GM21619 (cell line): ENCODE measurements around the gene SVIL.
"Not testable (repeated sequence)": the region's sequence is repeated elsewhere in the genome, so short reads cannot be mapped to it uniquely, and the experiment has no call there.

Source experiments
- ATAC-seq: cut with Tn5 transposase; IDR thresholded peaks from one replicate; pipeline ENCODE4 v1.9.1; 2021; ENCODE audit not compliant: unreplicated experiment

SVIL gene

DNA sequence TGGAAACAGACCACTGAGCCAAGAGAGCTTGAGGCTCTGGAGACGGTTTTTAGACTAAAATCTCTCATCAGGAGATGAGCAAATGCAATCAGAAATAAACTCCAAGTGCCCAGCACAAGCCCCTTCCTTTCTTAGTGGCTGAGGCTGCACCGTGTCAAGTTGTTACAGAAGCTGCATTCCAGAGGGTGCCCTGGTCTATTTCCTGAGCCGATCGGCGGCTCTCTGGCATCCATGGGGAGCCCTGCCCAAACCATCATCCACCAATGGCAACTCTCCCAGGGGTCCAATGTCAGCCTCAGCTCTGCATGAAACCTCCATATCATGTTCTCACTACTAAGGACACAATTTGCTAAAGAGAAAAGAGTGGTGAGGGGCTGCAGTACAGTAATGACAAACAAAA lies 89.6 kb downstream of the SVIL start:
- no peak for ATAC-seq

GRCh38 chr10:29543715-29544114 lies 91.1 kb downstream of the SVIL start:
- no peak for ATAC-seq

- ATAC-seq, result no peak
Measured at GRCh38 chr10:29542723-29543122, 92.0 kb downstream of the SVIL start.

DNA sequence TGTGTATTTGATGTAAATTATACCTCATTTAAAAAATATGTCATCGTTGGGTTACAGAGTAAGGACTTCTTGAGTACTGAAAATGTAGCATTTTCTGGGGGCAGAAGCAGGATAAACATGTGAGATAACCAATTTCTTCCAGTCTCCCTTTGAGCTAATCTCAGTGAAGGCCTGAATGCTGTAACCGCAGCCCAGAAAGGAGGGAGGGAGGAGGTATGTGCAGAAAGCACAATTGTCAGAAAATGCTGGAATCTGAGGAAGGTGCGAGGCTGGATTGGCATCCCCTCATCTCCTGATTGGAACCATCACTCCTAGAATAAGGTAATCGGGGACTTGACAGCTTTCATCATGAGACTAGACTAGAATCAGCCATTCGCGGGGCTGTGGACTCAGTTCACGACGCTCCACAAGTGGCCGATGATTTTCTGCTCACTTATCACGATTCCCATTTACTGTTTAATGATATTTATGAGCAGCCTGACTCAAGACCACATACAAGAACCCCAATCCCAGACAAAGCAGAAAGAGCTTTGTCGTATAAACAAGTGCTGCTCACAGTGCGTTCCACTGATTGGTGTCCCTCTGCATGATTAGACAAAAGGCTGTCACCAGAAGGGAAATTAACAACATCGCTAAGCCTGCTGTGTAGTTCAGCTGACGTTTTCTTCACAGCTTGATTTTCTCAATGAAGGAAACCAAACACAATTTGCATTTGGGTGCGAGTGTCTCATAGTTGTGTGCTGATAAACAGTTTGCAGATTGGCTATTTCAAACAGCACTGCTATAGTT lies 93.2 kb downstream of the SVIL start:
- ATAC-seq, result no peak

- no peak for ATAC-seq
Measured at GRCh38 chr10:29540016-29540415, 94.8 kb downstream of the SVIL start.

DNA sequence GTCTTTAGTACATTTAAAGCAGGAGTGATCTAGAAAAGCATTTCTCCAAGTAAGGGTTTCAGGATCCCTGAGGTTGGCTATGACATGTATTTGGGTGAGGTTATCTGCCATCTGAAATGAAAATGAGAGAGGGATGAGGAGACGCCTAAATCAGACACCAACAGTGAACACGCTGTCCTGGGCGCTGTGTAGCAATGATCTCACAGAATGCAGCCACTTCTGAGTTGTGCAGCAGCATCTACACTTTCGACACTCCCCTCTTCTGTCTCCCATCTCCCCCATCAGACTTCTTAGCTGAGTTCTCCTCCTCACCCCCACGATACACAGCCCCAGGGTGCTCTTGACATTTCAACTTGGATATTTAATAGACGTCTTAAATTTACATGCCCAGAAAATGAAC lies 95.4 kb downstream of the SVIL start:
- ATAC-seq, result no peak

GRCh38 chr10:29537799-29538198 lies 97.0 kb downstream of the SVIL start:
- ATAC-seq, result no peak

- not testable (repeated sequence) for ATAC-seq
Measured at GRCh38 chr10:29536691-29537090, 98.1 kb downstream of the SVIL start.

DNA sequence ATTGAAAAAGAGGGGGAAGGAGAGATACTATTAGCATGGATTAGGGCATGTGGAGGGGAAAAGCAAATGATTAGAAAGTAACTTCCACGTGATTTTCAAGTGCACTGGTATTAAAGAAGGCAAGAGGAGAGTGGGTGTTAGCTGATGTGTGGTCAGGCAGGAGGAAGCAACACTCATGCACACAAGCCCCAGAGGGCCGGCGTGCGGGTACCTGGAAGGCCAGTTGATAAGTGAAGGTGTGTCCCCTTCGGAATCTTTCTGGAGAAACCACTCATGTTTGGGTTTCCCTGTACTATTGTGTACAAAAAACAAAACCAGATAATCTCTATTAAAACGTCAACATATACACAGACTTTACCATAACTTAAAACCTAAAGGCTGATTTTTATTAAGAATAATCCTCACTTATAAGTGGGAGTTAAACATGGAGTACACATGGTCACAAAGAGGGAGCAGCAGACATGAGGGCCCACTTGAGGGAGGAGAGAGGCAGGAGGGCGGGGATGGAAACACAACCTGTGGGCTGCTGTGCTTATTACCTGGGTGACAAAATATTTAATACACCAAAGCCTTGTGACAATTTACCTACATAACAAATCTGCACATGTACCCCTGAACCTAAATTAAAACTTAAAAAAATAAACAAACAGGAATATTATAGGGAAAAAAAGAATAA lies 98.9 kb downstream of the SVIL start:
- no peak for ATAC-seq

- ATAC-seq, result no peak
Measured at GRCh38 chr10:29535012-29535777, 99.6 kb downstream of the SVIL start.

GRCh38 chr10:29534590-29534989 lies 100.2 kb downstream of the SVIL start:
- no peak for ATAC-seq

- no peak for ATAC-seq
Measured at GRCh38 chr10:29533696-29534285, 101.0 kb downstream of the SVIL start.

- ATAC-seq, result no peak
Measured at GRCh38 chr10:29533046-29533445, 101.7 kb downstream of the SVIL start.

DNA sequence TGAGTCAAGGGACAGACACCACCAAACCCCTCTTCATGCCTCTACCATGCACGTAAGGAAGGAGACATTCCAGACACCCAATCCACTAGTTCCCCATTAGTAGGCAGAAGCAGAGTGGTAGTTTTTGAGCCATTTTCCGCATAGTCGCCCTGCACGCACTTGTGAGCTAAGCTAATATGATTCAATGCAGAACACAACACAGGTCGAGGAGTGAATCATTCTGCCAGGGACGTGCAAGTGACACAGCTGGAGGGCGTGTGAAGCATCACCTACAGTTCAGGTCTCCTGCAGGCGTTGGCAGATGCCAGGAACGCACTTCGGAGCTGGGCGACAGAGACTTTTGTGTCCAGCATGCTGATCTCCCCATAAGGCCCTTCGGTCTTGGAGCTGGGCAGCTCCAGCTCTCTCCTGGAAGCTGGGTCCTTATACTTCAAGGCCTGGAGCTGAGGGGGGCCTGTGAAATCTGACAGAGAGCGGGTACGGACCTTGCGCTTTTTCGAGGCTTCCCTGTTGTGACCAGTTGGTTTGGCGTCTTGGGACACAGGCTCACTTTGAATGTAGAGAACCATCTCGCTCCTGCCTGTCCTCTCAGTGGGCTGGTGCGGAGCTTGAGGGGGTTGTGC lies 102.4 kb downstream of the SVIL start:
- ATAC-seq, result no peak

DNA sequence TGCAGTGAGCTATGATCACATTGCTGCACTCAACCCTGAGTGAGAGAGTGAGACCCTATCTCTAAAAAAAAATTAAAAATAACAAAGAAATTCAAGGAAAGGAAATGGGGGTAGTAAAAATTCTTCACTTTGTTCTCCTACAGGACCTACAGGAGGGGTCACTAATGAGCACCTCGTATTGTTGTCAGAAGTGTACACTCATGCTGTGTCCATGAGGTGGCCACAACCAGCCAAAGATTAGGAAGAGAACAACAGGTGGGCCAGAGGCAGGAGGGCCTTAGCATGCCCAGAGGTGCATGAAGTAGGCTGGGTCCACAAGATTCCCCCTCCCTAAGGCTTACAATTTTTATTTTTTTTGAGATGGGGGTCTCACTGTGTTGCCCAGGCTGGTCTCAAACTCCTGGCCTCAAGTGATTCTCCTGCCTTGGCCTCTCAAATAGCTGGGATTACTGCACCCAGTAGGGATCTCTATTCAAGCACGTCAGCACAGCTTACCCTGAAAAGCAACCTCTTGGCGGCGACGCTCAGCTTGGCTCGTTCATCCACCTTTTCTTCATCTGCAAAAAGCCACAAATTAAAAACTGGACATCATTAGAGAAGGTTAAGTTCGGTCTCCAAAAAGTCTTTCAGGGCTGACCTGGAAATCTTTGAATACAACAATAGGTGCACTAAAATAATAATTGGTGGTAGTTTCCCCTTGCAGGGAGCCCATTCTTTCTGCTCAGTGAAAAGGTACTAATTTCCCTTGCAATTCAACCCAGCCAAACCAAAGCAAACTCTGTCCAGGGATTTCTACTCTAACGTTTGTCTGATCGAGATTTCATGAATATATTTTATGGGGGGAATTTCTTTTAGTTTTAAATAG lies 104.4 kb downstream of the SVIL start:
- ATAC-seq, result no peak

DNA sequence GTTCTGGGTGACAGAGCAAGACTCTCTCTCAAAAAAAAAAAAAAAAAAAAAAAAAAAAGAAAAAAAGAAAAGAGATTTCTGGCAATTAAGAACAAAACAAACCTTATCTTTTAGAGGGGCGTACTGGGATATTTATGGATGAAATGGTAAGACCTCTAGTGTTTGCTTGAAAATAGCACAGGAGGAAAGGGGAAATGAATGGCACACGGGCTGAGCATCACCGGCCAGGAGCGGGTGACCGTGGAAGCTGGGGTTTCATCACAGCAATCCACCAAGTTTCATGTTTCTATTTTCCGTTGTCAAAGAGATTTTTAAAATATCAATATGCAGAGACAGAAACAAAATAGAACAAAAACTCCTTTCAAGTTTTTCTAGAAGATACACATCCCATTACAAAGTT lies 105.6 kb downstream of the SVIL start:
- ATAC-seq, result no peak

- ATAC-seq, result no peak
Measured at GRCh38 chr10:29525762-29526161, 109.0 kb downstream of the SVIL start.

- no peak for ATAC-seq
Measured at GRCh38 chr10:29524720-29525119, 110.1 kb downstream of the SVIL start.

GRCh38 chr10:29524294-29524693 lies 110.5 kb downstream of the SVIL start:
- ATAC-seq, result no peak

GRCh38 chr10:29522918-29523317 lies 111.9 kb downstream of the SVIL start:
- no peak for ATAC-seq
